T-helper 22 cell (primary cell): ENCODE data around the gene VSIR.

Experiments used
- DNase-seq: peaks from one replicate; pipeline ENCODE4 v3.0.0-alpha.2; 2020; ENCODE audit warnings: low read depth

Gene VSIR

DNA sequence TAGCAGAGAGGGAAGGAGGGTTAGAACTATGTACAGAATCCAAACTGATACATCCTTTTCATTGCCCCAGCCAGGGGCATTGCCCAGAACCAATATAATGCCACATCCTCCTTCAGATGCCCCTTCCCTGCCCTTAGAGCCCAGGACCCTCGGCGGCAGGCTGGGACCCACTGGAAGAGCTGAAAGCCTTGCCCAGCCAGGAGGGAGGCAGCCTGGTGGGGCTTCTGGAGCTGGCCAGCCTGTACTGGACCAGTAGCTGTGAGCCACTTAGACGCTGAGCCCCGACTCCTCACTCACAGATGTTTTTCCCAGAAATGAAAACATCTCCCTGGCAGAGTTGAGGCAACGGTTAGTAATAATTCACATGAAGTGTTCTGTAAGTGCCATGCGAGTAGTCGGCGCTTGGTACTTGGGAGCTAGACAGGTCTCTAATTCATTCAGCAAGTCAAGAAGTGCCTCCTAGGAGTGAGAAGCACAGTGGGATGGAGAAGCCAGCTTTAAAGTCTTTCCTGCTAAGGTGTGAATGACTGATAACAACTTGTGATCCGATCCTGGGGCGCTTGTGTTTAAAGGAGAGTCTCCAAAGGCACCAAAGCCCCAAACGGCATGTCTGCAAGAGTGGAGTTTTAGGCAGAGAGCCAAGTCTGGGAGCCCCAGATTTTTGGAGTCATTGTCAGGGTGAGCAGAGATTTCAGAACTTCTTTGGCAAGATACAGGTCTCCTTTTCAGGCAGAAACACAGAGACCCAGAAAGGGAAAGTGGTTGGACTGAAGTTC lies 9.8 kb downstream of the VSIR start:
- DNase-seq = no peak

DNA sequence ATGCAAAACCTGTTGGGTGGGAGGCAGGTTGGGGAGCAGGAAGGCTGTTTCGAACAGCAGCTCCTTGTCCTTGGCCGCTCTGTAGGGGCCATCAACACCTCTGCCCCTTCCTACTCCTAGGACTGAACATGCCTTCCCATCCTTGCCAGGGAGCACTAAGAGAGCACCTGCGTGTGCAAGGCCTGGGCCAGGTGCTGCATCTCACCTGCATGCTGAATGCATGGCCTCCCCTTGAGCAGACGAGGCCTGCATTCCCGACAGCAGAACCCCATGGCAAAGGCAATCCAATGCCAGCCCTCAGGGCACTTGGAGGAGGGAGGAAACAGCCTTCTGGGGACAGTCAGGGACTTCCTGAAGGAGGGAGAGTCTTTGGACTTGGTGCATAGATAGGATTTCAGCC lies 11.0 kb downstream of the VSIR start:
- no peak for DNase-seq

DNA sequence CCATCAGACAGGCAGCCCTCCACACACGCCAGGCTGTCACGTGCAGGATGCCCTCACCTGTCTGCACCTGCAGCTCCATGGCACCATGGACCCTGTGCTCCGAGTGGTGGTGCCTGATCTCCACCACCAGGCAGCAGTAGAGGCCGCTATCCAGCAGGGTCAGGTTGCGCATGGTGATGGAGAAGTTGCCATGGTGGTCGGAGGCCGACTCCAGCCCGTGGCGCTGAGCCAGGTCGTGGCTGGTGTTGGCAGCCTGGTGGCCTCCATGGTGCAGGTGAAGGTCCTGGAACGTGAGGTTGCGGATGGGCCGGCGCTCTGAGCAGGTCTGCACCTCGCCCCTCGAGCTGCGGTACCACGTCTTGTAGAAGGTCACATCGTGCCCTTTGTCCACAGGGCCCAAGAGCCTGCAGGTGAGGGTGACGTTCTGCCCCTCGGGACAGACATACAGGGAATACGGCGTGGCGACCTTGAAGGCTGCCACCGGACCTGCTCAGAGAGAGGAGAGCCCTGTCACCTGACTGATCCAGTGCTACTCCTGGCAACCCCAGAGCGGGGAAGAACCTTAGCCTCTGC lies 11.7 kb downstream of the VSIR start:
- no peak for DNase-seq

DNA sequence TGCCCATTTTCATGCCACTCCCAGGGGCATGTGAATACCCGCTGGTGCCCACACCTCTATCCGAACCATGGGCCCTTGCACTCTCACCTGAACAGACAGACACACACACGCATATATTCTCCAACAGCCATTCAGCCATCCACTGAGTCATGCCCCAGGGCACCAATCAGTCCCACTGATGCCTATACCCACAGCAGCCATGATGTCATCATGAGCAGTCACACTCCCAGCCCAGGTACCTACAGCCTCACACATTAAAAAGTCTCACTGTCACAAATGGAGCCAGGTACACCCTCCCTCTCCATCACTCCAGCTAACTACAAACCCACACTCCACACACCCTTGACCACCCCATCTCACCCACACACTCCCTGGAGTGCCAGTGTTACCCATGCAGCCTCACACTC lies 12.2 kb downstream of the VSIR start:
- DNase-seq = peak; percentile 19

DNA sequence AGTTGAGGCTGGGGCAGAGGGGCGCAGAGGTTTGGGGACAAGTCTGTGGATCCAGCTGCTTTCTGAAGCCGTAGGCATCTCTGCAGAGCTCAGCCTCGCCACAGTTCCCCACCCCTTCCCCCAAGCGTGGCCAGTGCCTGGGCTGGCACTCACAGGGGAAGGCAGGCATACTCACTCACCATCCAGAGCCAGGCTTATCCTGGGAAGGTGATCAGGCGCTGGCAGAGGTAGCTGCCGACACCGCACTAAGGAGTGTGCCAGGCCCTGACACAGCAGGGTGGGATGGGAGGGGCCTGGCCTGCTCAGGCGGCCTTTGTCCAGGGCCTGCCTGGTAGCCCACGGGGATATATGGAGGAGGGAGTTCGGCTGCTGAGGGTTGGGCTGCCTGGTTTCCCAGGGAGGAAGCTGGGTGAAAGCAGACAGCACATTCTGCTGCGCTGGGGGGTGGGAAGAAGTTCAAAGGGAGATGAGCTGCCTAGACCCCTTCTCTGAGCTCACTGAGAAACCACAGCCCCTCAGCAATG lies 15.9 kb downstream of the VSIR start:
- DNase-seq = no peak

DNA sequence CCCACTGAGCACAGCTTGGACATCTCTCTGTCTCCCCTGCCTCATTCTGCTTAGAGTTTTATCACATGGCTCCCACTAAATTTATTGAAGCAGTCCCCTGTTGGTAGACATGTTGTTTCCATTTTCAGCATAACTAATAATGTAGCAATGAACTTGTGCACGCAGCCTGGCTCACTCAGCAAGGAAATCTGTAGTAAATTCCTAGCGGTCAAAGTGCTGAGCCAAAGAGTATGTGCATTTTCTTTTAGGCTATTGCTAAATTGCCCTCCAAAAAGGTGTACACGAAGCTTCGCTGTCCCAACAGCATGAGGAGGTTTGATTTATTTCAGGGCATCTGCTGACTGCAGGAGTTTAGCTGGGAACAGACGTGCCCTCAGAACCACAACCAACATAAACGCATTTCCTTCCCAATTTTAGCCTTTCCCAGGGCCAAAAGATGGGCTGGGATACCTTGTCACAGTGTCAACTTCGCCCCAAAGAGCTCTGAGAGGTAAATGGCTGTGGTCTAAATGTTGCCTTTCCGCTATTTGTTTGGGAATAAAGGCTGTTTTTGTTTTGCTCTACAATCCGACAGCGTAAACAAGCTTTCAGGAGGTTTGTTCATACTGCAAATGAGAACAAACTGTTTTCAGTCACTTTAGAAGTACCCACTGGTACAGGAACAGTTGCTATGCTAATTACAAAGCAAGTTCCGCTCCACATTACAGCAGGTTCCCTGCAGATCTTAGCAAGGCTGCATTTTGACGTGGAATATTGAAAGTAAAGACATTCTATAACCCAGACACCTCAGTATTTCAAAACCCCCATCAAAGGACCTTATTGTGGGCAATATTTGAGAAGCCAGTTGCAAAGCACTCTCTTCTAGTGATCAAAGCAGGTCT lies 16.8 kb downstream of the VSIR start:
- no peak for DNase-seq

DNA sequence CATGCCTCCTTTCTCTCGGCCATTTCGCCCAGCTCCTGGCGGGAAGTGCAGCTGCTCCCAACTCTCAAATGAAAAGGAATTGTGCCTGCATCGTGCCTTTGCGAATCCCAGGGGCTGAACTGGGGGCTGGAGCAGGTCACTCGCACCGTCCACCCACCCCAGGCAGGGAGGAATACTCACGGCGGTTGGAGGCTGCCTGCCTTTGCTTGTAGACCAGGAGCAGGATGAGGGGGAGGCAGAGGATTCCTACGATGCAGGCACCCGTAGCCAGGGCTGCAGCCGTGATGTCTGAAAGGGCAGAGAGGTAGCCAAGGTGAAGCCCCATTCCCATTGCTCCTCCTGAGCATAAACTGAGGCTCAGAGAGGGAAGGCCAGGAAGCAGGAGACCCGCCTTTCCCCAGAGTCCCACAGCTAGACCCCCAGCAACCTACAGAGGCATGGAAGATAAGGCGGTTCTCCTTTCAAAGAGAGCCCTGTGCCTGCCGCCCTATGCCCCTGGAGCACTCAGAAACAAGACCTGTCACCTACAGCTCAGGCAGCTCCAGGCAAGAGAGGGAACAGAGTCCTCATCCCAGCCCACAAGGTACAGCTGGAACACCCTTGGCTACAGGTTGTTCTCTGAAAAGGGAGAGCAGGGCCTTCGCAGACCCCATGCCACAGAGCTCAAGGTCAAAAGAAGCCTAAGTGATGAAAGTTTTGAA lies 18.0 kb downstream of the VSIR start:
- DNase-seq = no peak

DNA sequence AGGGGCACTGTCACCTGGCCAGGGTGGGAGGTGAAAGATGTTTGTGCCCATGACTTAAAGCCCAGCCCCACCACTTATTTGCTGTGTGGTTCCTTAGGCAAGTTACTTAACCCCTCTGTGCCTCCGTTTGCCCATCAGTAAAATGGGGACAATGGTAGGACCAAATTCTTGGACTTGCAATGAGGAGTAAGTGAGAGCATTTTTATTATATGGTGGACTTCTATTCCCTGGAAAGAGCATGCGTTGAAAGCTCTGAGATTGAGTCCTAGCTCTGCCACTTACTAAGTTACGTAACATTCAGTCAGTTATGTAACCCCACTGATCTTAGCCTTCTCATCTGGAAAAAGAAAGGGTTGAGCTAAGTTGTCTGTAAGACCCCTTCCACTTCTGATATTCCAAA lies 18.8 kb downstream of the VSIR start:
- DNase-seq = no peak

DNA sequence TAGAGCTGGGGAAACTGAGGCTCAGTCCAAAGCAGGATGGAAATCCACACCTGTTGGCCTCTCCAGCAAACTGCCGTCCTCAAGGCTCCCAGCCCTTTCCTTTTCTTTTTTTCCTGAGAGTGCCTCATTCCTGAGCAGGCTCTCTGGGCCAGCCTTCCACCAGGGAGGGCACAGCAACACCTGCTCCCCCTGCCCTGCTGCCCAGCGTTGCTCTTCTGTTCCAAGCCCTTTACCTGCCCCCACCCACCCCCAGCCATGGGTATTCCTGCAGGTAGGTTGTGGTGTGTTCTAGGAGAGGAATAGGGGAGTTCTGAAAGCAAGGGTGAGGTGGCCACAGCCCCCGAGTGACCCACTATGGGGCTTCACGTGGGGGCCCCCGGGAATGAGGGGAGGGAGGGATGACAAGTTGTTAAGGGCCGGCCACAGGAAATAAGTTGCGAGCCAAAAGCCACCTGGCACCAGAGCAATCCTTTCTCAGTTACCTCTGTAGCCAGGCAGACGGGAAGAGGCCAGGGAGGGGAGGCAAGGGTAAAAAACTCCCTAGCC lies 19.3 kb downstream of the VSIR start:
- no peak for DNase-seq

DNA sequence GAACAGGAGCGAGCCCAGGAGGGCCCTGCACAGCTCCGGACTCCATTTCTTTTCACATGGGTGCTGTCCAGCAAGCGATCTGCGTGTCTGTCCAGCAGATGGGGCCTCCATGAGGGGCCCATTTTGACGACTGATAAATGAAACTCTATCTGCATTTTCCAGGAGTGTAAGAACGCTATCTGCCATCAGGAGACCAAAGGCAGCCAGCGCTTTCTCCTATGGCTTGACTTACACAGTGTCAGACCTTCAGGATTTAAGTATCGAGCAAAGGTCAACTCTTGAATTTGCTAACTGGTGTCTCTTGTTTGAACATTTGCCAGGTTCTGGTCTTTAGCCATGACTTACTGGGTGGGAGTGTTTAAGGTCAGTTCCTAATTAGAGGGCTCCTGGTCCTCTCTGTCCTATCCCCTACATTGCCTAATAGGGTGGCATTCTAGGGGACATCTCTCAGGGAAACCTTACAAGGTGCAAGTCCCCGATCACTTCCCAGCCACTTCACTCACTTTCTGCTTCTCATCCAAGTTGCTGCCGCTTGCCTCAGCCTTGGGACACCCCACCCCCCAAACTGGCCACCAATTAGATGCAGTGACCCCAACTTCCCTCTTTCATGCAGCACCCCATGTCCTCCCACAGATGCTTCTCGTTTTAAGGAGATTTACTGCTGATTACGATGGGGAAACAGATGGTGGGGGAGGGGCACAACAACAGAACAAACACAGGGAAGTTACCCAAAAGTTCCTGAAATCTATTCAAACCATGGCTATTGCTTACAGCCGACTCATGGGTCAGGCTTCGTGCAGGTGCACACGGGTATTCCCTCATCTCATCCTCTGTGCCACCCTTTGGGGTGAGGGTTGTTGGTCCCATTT lies 20.0 kb downstream of the VSIR start:
- no peak for DNase-seq

DNA sequence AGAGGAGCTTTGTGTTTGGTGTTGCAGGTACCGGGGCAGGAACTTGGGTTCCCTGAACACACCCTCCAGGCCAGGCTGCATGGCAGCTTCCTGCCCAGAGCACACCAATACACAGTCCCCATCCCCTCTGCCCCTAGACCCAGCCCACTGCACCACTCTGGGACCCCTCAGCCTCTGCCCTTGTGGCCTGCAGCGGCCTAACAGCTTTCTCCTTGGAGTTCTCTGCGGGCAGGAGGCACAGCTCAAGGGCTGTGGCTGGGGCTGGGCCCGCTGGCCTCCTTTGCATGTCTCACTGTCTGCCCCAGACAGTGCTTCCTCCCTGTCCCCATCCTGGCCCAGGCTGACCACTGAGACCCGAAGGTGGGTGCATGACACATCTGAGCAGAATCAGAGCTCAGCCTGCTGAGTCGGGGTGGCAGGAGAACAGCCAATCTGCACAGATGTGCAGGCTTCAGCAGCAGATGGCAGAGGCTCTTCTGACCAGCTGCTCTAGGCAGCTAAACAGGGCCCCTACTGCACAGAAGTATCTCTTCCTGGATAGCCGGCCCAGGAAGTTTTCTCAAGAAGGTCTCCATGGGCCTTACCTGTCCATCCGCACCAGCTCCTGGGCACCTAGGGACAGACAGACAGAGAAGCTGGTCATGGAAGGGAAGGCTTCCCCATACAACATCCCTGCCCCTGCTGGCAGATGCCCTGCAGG lies 20.8 kb downstream of the VSIR start:
- DNase-seq = no peak

DNA sequence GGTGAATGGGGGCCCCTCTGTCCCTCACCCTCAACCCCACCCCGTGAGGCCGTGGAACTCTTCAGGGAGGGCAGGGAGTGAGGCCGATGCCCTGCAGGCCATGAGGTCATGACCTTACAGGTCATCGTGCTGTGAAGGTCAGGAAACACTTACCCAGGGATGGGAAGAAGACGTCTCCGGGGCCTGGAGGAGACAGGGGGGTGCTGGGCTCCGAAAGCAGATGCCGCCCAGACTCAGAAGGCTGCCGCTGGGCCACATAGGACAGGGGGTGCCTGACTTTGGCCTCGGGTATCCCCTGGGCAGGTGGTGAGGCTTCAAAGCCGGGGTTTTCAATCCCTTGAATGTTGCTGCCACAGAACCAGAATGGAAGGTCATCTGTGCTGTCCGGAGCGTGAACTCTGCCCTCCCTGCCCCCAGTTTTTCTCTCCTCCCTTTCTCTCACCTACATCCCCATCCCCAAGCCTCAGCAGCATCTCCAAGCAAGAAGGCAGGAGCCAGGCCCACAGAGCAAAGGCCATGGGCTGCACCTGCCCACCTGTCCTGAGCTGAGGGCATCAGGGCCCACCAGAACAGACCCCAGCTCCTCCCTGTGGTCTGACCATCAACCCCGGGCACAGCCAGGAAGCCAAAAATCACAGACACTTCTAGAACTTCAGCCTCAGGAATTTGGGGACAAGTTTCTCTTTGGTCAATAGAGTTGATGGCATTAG lies 21.6 kb downstream of the VSIR start:
- no peak for DNase-seq

DNA sequence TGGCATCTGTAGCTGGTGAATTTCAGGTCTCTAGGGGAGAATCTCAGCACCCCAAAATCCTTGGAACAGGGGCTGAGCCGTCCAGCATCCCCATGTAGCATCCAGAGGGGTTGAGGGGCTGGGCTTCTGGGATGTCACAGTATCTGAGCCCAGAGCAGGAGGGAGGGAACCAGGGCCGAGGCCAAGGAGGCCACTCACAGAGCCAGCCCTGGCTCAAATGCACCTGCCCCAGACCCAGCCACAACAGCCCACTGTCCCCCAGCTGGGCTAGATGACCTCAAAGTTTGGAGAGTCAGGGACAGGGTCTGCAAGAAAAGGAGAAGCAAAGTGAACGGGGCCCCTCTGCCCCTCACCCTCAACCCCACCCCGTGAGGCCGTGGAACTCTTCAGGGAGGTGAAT lies 22.3 kb downstream of the VSIR start:
- no peak for DNase-seq

DNA sequence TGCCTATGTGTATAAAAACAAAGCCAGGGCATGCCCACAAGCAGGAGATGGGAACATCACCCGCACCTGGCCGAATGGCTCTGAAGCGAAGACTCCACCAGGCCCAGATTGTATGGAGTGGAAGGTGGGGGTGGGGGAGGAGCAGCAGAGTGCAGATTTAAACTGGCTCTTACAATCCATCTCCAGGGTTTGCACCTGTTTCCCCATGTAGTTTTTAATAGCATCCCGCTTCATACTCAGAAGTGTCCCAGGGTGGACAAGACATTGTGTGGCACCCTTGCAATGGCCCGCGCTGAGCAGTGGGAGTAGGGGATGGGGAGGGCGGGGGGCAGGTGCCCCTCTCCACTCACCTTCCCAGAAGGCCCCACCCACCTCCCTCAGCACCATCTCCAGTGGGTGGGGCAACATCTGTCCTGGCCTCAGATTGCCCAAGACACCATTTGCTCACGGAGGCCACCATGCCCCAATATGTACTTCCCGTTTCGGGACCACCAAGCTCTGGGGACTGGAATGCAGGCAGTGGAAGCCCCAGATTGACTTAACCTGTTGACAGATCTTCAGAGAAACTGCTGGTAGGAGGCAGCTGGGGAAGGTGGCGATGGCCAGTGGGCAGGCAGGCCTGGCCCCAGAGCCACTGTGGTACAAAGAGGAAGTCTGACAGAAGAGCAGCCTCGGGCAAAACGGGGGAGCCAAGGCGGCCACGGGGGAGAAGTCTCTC lies 23.0 kb downstream of the VSIR start:
- no peak for DNase-seq

DNA sequence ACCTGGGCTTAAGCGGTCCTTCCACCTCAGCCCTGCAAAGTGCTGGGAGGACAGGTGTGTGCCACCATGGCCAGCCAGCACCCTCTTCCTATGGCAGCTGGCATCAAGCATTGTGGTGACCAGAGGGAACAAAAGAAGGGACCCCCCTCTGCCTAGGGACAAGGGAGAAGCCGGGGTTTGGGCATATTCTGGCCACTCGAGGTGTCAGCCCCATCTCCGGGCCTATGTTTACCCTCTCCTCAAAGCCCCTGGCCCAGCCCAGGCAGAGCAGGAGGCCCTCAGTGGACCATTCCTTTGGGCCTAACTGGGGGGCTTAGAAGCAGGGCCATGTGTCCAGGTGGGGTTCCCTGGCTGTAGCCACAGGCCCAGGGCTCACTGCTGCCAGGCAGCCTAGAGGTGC lies 23.9 kb downstream of the VSIR start:
- no peak for DNase-seq

DNA sequence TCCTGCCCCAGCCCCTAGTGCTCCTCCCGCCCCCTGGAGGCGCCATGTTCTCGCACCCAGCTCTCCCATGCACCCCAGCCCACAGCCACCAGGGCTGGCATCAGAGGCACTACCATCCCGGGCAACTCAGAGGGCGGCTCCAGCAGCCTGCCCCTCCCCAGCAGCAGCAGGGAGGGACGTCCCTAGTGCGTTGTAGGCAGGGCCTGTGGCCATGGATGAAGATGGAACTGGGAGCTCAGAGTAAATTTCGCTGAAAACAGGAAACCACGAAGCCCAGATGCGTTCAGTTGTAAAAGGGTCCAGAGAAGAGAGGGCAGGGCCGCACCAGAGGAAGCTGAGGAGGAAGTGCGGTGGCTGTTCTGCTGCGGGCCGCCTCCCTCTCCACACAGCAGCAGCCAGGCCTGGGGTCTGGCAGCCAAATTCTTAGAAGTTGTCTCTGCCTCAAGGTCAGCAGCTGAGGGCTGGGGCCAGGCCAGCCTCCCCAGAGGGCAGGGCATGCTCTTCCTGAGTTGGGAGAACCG lies 24.6 kb downstream of the VSIR start:
- DNase-seq = peak; percentile 74

DNA sequence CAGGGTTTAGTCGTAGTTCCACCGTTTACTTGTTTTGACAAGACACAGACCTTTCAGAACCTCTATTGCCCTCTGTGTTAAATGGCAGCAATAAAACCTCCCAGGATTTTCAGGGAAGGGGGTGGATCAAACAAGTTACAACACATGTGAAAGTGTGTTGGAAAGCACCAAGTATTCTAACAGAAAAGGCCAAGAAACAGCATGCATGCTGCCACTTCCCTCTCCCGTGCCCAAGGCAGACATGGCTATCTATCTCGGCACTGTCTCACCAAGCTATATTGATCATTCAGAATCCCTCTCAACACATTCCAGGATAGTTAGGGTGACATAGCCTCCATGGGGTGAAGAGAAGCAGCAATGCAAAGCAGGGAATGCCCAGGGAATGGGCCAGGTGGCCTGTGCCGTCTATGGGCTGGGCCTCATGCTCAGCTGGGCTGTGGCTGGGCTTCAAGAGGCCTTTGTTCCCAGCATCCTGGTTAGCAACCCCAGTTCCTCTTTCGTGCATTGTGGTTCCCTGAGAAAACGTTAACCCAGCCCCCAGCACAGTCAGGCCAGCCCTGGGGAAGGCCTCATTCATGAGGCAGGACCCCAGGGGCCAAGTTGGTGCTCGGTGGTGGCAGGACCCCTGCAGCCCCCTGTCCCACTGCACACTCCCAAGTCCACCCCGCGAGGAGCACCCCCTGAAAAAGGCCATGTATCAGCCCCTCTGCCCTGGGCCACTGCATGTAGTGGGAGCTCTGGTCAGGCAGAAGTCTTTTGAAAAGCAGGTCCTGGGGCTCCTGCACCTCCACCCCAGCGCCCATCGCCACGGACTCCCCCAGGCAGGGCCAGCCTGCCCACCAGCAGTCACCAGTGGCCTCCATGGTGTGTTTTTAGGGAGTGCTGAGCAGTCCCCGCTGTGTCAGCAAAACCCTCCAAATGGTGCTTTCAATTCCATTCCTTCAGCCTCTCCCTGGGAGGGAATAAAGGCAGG lies 25.5 kb downstream of the VSIR start:
- DNase-seq = no peak
